Keratinocyte (primary cell): ENCODE measurements around the gene PPP1R13L. TPM values are rescaled to one million over a fixed set of nuclear protein-coding genes. Genes with fewer than 3 reads are reported as not detected.
A peak's percentile ranks its signal among the peaks of the same experiment; 100 is the strongest.

Experiments
- DNase-seq: peaks from one replicate; pipeline ENCODE4 v3.0.0-alpha.2; 2011; ENCODE audit warnings: low read depth, missing footprints, low spot score
- FAIRE-seq: peaks from 2 replicates; lab custom pipeline; 2011; peaks lifted over from hg19 to GRCh38; lab: Jason Lieb, UNC
- H2AFZ ChIP-seq: 2 replicates; pipeline ENCODE4 v1.6.0; 2012; ENCODE audit warnings: low read length, control low read depth, inconsistent platforms; ENCODE audit not compliant: control insufficient read depth
- H3K27ac ChIP-seq: 2 replicates; pipeline ENCODE4 v1.5.1; 2011; ENCODE audit warnings: low read length; ENCODE audit not compliant: control insufficient read depth, insufficient read depth
- H3K27me3 ChIP-seq: 3 replicates; pipeline ENCODE4 v1.6.0; 2011; ENCODE audit warnings: low read length; ENCODE audit not compliant: control insufficient read depth, insufficient read depth; ENCODE audit errors: extremely low read depth
- H3K36me3 ChIP-seq, 2 experiments: 2 replicates in 1 of 2; 3 replicates in 1 of 2; pipeline ENCODE4 v1.5.1; 2011; ENCODE audit warnings: low read length in 2 of 2, mild to moderate bottlenecking in 1 of 2; ENCODE audit not compliant: control insufficient read depth in 2 of 2, insufficient read depth in 2 of 2; ENCODE audit errors: extremely low read depth in 1 of 2
- H3K4me1 ChIP-seq: 3 replicates; pipeline ENCODE4 v1.5.1; 2011; ENCODE audit warnings: low read length; ENCODE audit not compliant: control insufficient read depth, insufficient read depth; ENCODE audit errors: extremely low read depth
- H3K4me2 ChIP-seq: 3 replicates; pipeline ENCODE4 v1.6.0; 2011; ENCODE audit warnings: low read depth, low read length; ENCODE audit not compliant: control insufficient read depth, insufficient read depth; ENCODE audit errors: extremely low read depth
- H3K4me3 ChIP-seq, 3 experiments: fragments of 200-600 bp in 1 of 3; sonication (generic) in 1 of 3; 2 replicates in 2 of 3; 3 replicates in 1 of 3; pipeline ENCODE4 v1.5.1; 2011 to 2016; ENCODE audit warnings: low read length in 3 of 3, mild to moderate bottlenecking in 3 of 3, control low read depth in 2 of 3, inconsistent platforms in 1 of 3, low read depth in 1 of 3, mixed read lengths in 1 of 3, mixed run types in 1 of 3, moderate library complexity in 1 of 3; ENCODE audit not compliant: control insufficient read depth in 2 of 3, insufficient read depth in 2 of 3; ENCODE audit errors: extremely low read depth in 1 of 3
- H3K79me2 ChIP-seq: 2 replicates; pipeline ENCODE4 v1.6.0; 2012; ENCODE audit warnings: low read length; ENCODE audit not compliant: control insufficient read depth, insufficient read depth
- H3K9ac ChIP-seq: 3 replicates; pipeline ENCODE4 v1.6.0; 2011; ENCODE audit warnings: low read length; ENCODE audit not compliant: control insufficient read depth, insufficient read depth; ENCODE audit errors: extremely low read depth
- H3K9me1 ChIP-seq: 3 replicates; pipeline ENCODE4 v1.6.0; 2011; ENCODE audit warnings: low read length; ENCODE audit not compliant: control insufficient read depth, insufficient read depth; ENCODE audit errors: extremely low read depth
- H3K9me3 ChIP-seq: 2 replicates; pipeline ENCODE4 v1.5.1; 2012; ENCODE audit warnings: low read depth, low read length; ENCODE audit not compliant: control insufficient read depth
- H4K20me1 ChIP-seq: 3 replicates; pipeline ENCODE4 v1.6.0; 2011; ENCODE audit warnings: low read length; ENCODE audit not compliant: control insufficient read depth, insufficient read depth; ENCODE audit errors: extremely low read depth
- CTCF ChIP-seq, 3 experiments: IDR thresholded peaks in 1 of 3; conservative IDR thresholded peaks in 1 of 3; optimal IDR thresholded peaks in 1 of 3; 2 replicates in 2 of 3; 3 replicates in 1 of 3; pipeline versions ENCODE3 to v1.5.1; 2011; ENCODE audit warnings: low read length in 3 of 3, mild to moderate bottlenecking in 3 of 3, moderate library complexity in 2 of 3, control low read depth in 1 of 3, inconsistent platforms in 1 of 3; ENCODE audit not compliant: insufficient read depth in 2 of 3; ENCODE audit errors: extremely low read depth in 1 of 3
- EZH2 ChIP-seq: IDR thresholded peaks from one replicate; pipeline ENCODE4 v1.6.1; 2012; ENCODE audit warnings: inconsistent platforms, mild to moderate bottlenecking, low read length, moderate library complexity
- dilution Hi-C: fragments of 300-500 bp; cut with MboI; formaldehyde crosslinking; loops from one replicate; pipeline ENCODE4 v1.7.0; 2020; ENCODE audit warnings: low sequenced_read_pairs; ENCODE audit not compliant: extremely low pct_ligation_motif_present
- polyA plus RNA-seq, 5 experiments: library from polyadenylated mRNA; depleted of rRNA in 3 of 5; stranded (reverse) in 3 of 5; stranded (forward) in 1 of 5; unstranded in 1 of 5; fragments of >200 nt; gene quantifications; 1 replicate in 1 of 5; 2 replicates in 3 of 5; 3 replicates in 1 of 5; pipeline versions ENCODE4 v1.2.1 to v1.2.3, GENCODE V29; 2011 to 2012; ENCODE audit warnings: missing spikeins in 2 of 5, low read depth in 1 of 5, low replicate concordance in 1 of 5

The PPP1R13L gene
- polyA plus RNA-seq, 1 donor (not counting 4 experiments of a cell fraction or from before 2014, with no cell fraction given), result 31.2 TPM

GRCh38 chr19:45406226-45407090, 1.6 kb upstream of the PPP1R13L start, which contains the start of gene POLR1G:
POLR1G (plus strand) TSS chr19:45406644; CDS start chr19:45406697, 53 bp downstream.
- dilution Hi-C loops, result no loop called here
- Histone ChIP-seq H3K9me1 (no peaks in the 10 kb centered on the region), H3K4me2 (peak within 1 kb of the TSS; percentile 86), H3K79me2 (peaks cover 47% of the 10 kb centered on the region), H3K27me3 (no peaks in the 10 kb centered on the region), H3K36me3 (peaks cover 0 to 16% of the 10 kb centered on the region in 2 experiments), H3K4me3 (peak within 1 kb of the TSS; percentile 96 to 98 (median 97)), H3K9ac (peak within 1 kb of the TSS; percentile 97), H2AFZ (peak within 1 kb of the TSS; percentile 56), H4K20me1 (no peaks in the 10 kb centered on the region), H3K27ac (peak within 1 kb of the TSS; percentile 97), H3K4me1 (peaks cover 24% of the 10 kb centered on the region), H3K9me3 (no peaks in the 10 kb centered on the region)
- FAIRE-seq (peak; percentile 71), DNase-seq (no peak)
- TF ChIP-seq CTCF (optimal IDR thresholded peaks at IDR 0.05 in 1 of 3, IDR thresholded peaks at IDR 0.05 in 1 of 3, conservative IDR thresholded peaks at IDR 0.05 in 1 of 3; ENCODE audit: extremely low read depth in 1 of 3, insufficient read depth in 2 of 3, low read length in 3 of 3), result no peak
- TF ChIP-seq EZH2, result no peak

GRCh38 chr19:45405435-45406225, 761 bp upstream of the PPP1R13L start:
- H3K4me1 ChIP-seq, result peaks cover 27% of the 10 kb centered on the region
- peak; percentile 71 for DNase-seq
- TF ChIP-seq EZH2, result no peak
- TF ChIP-seq CTCF (optimal IDR thresholded peaks at IDR 0.05 in 1 of 3, IDR thresholded peaks at IDR 0.05 in 1 of 3, conservative IDR thresholded peaks at IDR 0.05 in 1 of 3; ENCODE audit: extremely low read depth in 1 of 3, insufficient read depth in 2 of 3, low read length in 3 of 3), result no peak
- FAIRE-seq, result peak; percentile 59
- no peaks in the 10 kb centered on the region for H3K9me3 ChIP-seq
- peak overlapping the region; percentile 97 for H3K27ac ChIP-seq
- no peaks in the 10 kb centered on the region for H4K20me1 ChIP-seq
- H3K9ac ChIP-seq, result peak overlapping the region; percentile 97
- dilution Hi-C loops, result no loop called here
- H3K36me3 ChIP-seq, result peaks cover 0 to 16% of the 10 kb centered on the region in 2 experiments
- no peaks in the 10 kb centered on the region for H3K9me1 ChIP-seq
- no peaks in the 10 kb centered on the region for H3K27me3 ChIP-seq
- H3K79me2 ChIP-seq, result peaks cover 50% of the 10 kb centered on the region
- peak overlapping the region; percentile 65 for H2AFZ ChIP-seq
- H3K4me3 ChIP-seq, result peak overlapping the region; percentile 96 to 98 (median 97)
- H3K4me2 ChIP-seq, result peak overlapping the region; percentile 86
